ENCODE results near the gene CTNNA2. TPM values are rescaled to one million over a fixed set of nuclear protein-coding genes. Genes with fewer than 3 reads are reported as not detected.
"Not testable (repeated sequence)": the region's sequence is repeated elsewhere in the genome, so short reads cannot be mapped to it uniquely, and the experiment has no call there.

The CTNNA2 gene
- total and polyA plus RNA-seq, 4 donors: 0.01 to 0.37 TPM; not detected in 2

- ATAC-seq (ENCODE audit: insufficient read depth, low FRiP score): no peak
- no peaks in the 10 kb centered on the region for H3K27me3 ChIP-seq (ENCODE audit: control insufficient read depth in 3 of 3, insufficient read depth in 3 of 3, low read length in 2 of 3)
- H3K9me3 ChIP-seq (ENCODE audit: control insufficient read depth in 4 of 4, insufficient read depth in 3 of 4, low read length in 3 of 4): peaks cover 0 to 2% (median 0%) of the 10 kb centered on the region in 4 donors
- no peak for TF ChIP-seq CTCF (IDR thresholded peaks at IDR 0.05; ENCODE audit: control extremely low read depth, extremely low read depth)
- H3K9ac ChIP-seq (ENCODE audit: insufficient read depth in 1 of 2, low read length in 2 of 2): no peak overlapping the region
- peaks cover 0 to 8% (median 0%) of the 10 kb centered on the region in 5 donors for H3K4me1 ChIP-seq (ENCODE audit: control insufficient read depth in 5 of 5, insufficient read depth in 5 of 5, low read length in 5 of 5)
- DNase-seq: no peak
- 89 to 92% methylated on average over 4 of the region's 4 CpGs for WGBS, 2 donors
- H3K27ac ChIP-seq (ENCODE audit: low read depth in 1 of 2, low read length in 1 of 2): no peak overlapping the region
- no peak overlapping the region for H3K4me3 ChIP-seq
- H3K36me3 ChIP-seq (ENCODE audit: control insufficient read depth in 4 of 4, insufficient read depth in 4 of 4, low read length in 4 of 4): no peaks in the 10 kb centered on the region
Measured at GRCh38 chr2:80141007-80141726, 628.3 kb downstream of the CTNNA2 start.

- no peak for DNase-seq
- Histone ChIP-seq H3K4me3 (no peak overlapping the region), H3K27ac (ENCODE audit: low read depth in 1 of 2, low read length in 1 of 2) (no peak overlapping the region), H3K27me3 (ENCODE audit: control insufficient read depth in 3 of 3, insufficient read depth in 3 of 3, low read length in 2 of 3) (no peaks in the 10 kb centered on the region), H3K9ac (ENCODE audit: insufficient read depth in 1 of 2, low read length in 2 of 2) (no peak overlapping the region), H3K36me3 (ENCODE audit: control insufficient read depth in 4 of 4, insufficient read depth in 4 of 4, low read length in 4 of 4) (no peaks in the 10 kb centered on the region), H3K4me1 (ENCODE audit: control insufficient read depth in 5 of 5, insufficient read depth in 5 of 5, low read length in 5 of 5) (peaks cover 0 to 8% (median 0%) of the 10 kb centered on the region in 5 donors), H3K9me3 (ENCODE audit: control insufficient read depth in 4 of 4, insufficient read depth in 3 of 4, low read length in 3 of 4) (peaks cover 0 to 6% (median 0%) of the 10 kb centered on the region in 4 donors)
- no peak for TF ChIP-seq CTCF (IDR thresholded peaks at IDR 0.05; ENCODE audit: control extremely low read depth, extremely low read depth)
- ATAC-seq (ENCODE audit: insufficient read depth, low FRiP score): no peak
- 74 to 89% methylated on average over 4 of the region's 4 CpGs for WGBS, 2 donors
Measured at GRCh38 chr2:80145499-80145898, 632.6 kb downstream of the CTNNA2 start.

- DNase-seq; ATAC-seq (ENCODE audit: insufficient read depth, low FRiP score); H3K27me3 ChIP-seq (ENCODE audit: control insufficient read depth in 3 of 3, insufficient read depth in 3 of 3, low read length in 2 of 3); H3K27ac ChIP-seq (ENCODE audit: low read depth in 1 of 2, low read length in 1 of 2); H3K9ac ChIP-seq (ENCODE audit: insufficient read depth in 1 of 2, low read length in 2 of 2); H3K9me3 ChIP-seq (ENCODE audit: control insufficient read depth in 4 of 4, insufficient read depth in 3 of 4, low read length in 3 of 4); H3K4me1 ChIP-seq (ENCODE audit: control insufficient read depth in 5 of 5, insufficient read depth in 5 of 5, low read length in 5 of 5); H3K36me3 ChIP-seq (ENCODE audit: control insufficient read depth in 4 of 4, insufficient read depth in 4 of 4, low read length in 4 of 4); H3K4me3 ChIP-seq: not testable (repeated sequence)
- 92 to 94% methylated on average over 5 of the region's 5 CpGs for WGBS, 2 donors
Measured at GRCh38 chr2:80146757-80147156, 633.9 kb downstream of the CTNNA2 start.

GRCh38 chr2:80147690-80148089, 634.8 kb downstream of the CTNNA2 start:
- ATAC-seq (ENCODE audit: insufficient read depth, low FRiP score): no peak
- WGBS, 2 donors: 85% methylated on average over 3 of the region's 3 CpGs

More at GRCh38 chr2:80147690-80148089, 634.8 kb downstream of the CTNNA2 start:
- H3K9ac ChIP-seq (ENCODE audit: insufficient read depth in 1 of 2, low read length in 2 of 2): no peak overlapping the region
- H3K4me3 ChIP-seq: no peak overlapping the region
- H3K27me3 ChIP-seq (ENCODE audit: control insufficient read depth in 3 of 3, insufficient read depth in 3 of 3, low read length in 2 of 3): no peaks in the 10 kb centered on the region
- H3K9me3 ChIP-seq (ENCODE audit: control insufficient read depth in 4 of 4, insufficient read depth in 3 of 4, low read length in 3 of 4): peaks cover 0 to 6% (median 0%) of the 10 kb centered on the region in 4 donors
- H3K36me3 ChIP-seq (ENCODE audit: control insufficient read depth in 4 of 4, insufficient read depth in 4 of 4, low read length in 4 of 4): no peaks in the 10 kb centered on the region
- H3K4me1 ChIP-seq (ENCODE audit: control insufficient read depth in 5 of 5, insufficient read depth in 5 of 5, low read length in 5 of 5): peaks cover 0 to 8% (median 0%) of the 10 kb centered on the region in 5 donors
- no peak overlapping the region for H3K27ac ChIP-seq (ENCODE audit: low read depth in 1 of 2, low read length in 1 of 2)
- no peak for DNase-seq
- no peak for TF ChIP-seq CTCF (IDR thresholded peaks at IDR 0.05; ENCODE audit: control extremely low read depth, extremely low read depth)
